ACC112 (cell line): ENCODE results near the gene A2M.

ENCODE experiments used
- H2AFZ ChIP-seq: fragments of 200-600 bp; sonication (generic); one replicate; pipeline ENCODE4 v1.6.0; 2017; ENCODE audit warnings: antibody characterized with exemption, low read length; ENCODE audit not compliant: unreplicated experiment
- H3K27ac ChIP-seq: fragments of 200-600 bp; sonication (generic); 2 replicates; pipeline ENCODE4 v1.5.1; 2014; ENCODE audit warnings: low read depth, mild to moderate bottlenecking, antibody characterized with exemption, low read length, moderate library complexity
- H3K27me3 ChIP-seq: fragments of 200-600 bp; sonication (generic); 2 replicates; pipeline ENCODE4 v1.6.1; 2014; ENCODE audit warnings: mild to moderate bottlenecking, antibody characterized with exemption, low read length, moderate library complexity, mixed read lengths; ENCODE audit not compliant: insufficient read depth
- H3K36me3 ChIP-seq: fragments of 200-600 bp; sonication (generic); 2 replicates; pipeline ENCODE4 v1.6.1; 2016; ENCODE audit warnings: mild to moderate bottlenecking, antibody characterized with exemption, low read length, moderate library complexity, mixed read lengths; ENCODE audit not compliant: insufficient read depth
- H3K4me1 ChIP-seq: fragments of 200-600 bp; sonication (generic); one replicate; pipeline ENCODE4 v1.6.1; 2016; ENCODE audit warnings: low read length, mixed read lengths; ENCODE audit not compliant: insufficient read depth, unreplicated experiment, control insufficient read depth
- H3K4me3 ChIP-seq: fragments of 200-600 bp; sonication (generic); 2 replicates; pipeline ENCODE4 v1.5.1; 2014; ENCODE audit warnings: mild to moderate bottlenecking, low read depth, low read length
- H3K79me2 ChIP-seq: fragments of 200-600 bp; sonication (generic); one replicate; pipeline ENCODE4 v1.6.0; 2016; ENCODE audit warnings: low read length; ENCODE audit not compliant: control insufficient read depth, unreplicated experiment, insufficient read depth

Gene A2M

DNA sequence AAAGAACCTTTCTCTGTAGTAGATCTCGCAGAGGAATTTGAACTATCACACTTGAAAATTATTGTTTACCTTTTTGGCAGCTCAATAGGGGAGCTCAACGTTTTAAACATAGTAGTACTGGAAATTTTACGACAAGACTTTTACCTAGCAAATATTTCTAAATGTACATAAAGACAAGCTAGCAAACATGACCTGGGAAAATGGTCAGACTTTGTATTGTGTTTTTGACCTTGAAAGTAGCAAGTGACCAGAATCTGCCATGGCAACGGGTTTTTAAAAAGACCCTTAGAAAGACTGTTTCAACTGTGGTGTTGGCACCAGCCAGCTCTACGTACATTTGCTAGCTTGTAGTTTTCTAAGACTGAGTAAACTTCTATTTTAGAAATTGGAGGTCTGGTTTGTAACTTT, 20.2 kb upstream of the A2M start:
- no peaks in the 10 kb centered on the region for H3K4me1 ChIP-seq
- H3K27ac ChIP-seq, result no peak overlapping the region
- no peak overlapping the region for H2AFZ ChIP-seq
- H3K4me3 ChIP-seq, result no peak overlapping the region
- no peaks in the 10 kb centered on the region; the same call in 1 of the 2 replicates for H3K27me3 ChIP-seq
- H3K79me2 ChIP-seq, result no peaks in the 10 kb centered on the region
- H3K36me3 ChIP-seq, result no peaks in the 10 kb centered on the region

DNA sequence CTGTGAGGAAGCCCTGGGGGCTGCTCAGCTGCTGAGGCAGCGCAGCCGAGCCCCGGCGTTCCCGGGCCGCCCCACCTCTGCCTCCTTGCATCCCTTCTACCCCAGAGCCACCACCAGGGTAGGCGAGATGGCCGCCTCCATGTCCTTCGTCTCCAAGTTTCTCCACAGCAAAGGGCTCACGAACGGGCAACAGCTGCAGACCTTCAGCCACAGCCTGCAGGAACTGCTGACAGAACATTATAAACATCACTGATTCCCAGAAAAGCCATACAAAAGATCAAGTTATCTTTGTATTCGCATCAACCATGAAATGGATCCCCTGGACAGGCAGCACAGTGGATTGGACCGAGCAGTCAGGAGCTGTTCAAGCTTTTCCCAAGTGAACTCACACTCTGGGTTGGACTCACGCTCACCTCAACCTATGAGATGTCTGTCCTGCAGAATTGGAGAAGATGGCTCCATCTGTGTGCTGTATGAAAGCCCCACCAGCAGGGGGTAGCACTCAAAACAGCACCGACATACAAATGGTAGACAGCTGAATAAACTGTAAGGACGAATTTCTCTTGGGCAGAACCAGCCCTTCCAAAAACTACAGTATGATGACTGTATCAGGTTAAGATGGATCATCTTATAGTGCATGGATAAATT, 19.4 kb upstream of the A2M start:
- Histone ChIP-seq H3K4me3 (no peak overlapping the region), H3K4me1 (no peaks in the 10 kb centered on the region), H3K36me3 (no peaks in the 10 kb centered on the region), H3K27me3 (no peaks in the 10 kb centered on the region; the same call in 1 of the 2 replicates), H2AFZ (no peak overlapping the region), H3K79me2 (no peaks in the 10 kb centered on the region), H3K27ac (no peak overlapping the region)

- Histone ChIP-seq H3K4me3 (no peak overlapping the region), H3K27ac (no peak overlapping the region), H3K79me2 (no peaks in the 10 kb centered on the region), H3K4me1 (no peaks in the 10 kb centered on the region), H3K36me3 (no peaks in the 10 kb centered on the region), H3K27me3 (no peaks in the 10 kb centered on the region; the same call in 1 of the 2 replicates), H2AFZ (no peak overlapping the region)
These were observed 17.6 kb upstream of the A2M start for GRCh38 chr12:9133216-9133916.

DNA sequence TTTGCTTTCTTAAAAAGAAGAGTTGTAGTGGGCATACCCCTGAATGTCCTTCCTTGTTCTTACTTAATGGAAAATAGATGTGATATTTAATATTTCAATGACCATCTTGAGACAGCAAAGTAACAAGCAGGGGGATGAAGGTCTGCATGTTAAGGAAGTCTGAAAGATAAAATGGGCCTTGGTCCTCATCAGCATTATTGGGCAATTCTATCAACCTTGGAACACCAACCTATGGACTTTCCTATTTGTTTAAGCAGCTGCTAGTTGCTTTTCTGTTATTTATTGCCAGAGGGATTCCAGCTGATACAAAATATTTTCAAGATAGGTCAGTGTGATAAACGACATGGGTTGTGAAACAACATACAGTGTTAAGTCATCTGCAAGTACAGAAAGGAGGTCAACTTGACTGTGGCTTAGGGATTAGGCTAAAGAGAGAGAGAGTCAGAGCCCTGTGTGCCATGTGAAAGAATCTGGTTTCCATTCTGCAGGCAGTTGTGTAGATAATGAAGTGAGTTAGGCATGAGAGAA, 16.4 kb upstream of the A2M start:
- H3K27me3 ChIP-seq, result no peaks in the 10 kb centered on the region; the same call in 1 of the 2 replicates
- no peaks in the 10 kb centered on the region for H3K36me3 ChIP-seq
- H2AFZ ChIP-seq, result no peak overlapping the region
- no peaks in the 10 kb centered on the region for H3K79me2 ChIP-seq
- no peaks in the 10 kb centered on the region for H3K4me1 ChIP-seq
- no peak overlapping the region for H3K27ac ChIP-seq
- no peak overlapping the region for H3K4me3 ChIP-seq

DNA sequence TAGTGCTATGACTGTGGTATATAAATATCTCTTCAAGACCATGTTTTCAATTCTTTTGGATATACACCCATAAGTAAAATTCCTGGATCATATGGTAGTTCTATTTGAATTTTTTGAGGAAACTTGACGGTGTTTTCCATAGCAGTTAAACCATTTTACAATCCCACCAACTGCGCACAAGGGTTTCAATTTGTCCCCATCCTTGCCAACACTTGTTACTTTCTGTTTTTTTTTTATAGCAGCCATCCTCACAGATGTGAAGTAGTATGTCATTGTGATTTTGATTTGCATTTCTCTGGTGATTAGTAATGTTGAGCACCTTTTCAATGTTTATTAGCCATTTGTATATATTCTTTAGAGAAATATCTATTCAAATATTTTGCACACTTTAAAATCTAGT, 14.5 kb upstream of the A2M start:
- Histone ChIP-seq H3K79me2 (no peaks in the 10 kb centered on the region), H3K4me1 (no peaks in the 10 kb centered on the region), H2AFZ (no peak overlapping the region), H3K27me3 (peaks cover 8% of the 10 kb centered on the region), H3K4me3 (no peak overlapping the region), H3K36me3 (no peaks in the 10 kb centered on the region), H3K27ac (no peak overlapping the region)

DNA sequence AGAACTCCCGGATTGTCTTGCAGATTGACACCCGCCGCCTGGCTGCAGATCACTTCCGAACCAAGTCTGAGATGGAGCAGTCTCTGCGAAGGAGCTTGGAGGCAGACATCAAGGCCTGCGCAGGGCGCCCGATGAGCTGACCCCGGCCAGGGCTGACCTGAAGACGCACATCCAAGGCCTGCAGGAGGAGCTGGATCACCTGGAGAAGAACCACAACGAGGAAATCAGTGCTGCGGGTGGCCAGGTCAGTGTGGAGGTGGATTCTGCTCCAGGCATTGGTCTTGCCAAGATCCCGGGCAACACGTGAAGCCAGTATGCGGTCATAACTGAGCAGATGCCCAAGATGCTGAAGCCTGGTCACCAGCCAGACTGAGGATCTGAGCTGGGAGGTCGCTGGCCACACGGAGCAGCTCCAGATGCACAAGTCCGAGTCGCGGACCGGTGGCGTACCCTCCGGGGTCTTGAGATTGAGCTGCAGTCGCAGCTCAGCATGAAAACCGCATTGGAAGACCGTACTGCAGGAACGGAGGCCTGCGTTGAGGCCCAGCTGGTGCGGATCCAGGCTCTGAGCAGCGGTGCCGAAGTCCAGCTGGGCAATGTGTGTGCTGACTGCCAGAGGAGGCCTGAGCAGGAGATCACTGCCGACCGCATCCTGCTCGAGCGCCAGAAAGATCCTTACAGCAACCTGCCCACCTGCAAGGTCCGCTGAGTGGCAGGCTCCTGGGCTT, 12.4 kb upstream of the A2M start:
- H3K27me3 ChIP-seq, result peaks cover 8% of the 10 kb centered on the region
- no peak overlapping the region for H3K4me3 ChIP-seq
- no peak overlapping the region for H3K27ac ChIP-seq
- no peaks in the 10 kb centered on the region for H3K79me2 ChIP-seq
- H2AFZ ChIP-seq, result no peak overlapping the region
- H3K4me1 ChIP-seq, result no peaks in the 10 kb centered on the region
- H3K36me3 ChIP-seq, result no peaks in the 10 kb centered on the region

DNA sequence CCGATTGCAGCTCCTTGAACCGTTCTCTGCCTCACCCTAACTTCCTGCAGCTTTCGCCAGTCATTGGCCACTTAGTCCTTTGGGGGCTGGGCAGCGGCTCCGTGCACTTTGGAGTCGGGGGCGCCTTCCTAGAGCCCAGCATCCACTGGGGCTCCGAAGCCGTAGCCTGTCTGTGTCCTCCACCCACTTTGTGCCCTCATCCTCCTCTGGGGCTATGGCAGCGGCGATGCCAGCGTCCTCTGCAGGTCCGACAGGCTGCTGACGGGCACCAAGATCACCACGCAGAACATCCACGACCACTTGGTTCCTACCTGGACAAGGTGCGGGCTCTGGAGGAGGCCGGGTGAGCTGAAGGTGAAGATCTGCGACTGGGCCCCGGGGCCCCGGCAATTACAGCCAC, 11.8 kb upstream of the A2M start:
- H3K27me3 ChIP-seq, result peaks cover 8% of the 10 kb centered on the region; the same call in 1 of the 2 replicates

DNA sequence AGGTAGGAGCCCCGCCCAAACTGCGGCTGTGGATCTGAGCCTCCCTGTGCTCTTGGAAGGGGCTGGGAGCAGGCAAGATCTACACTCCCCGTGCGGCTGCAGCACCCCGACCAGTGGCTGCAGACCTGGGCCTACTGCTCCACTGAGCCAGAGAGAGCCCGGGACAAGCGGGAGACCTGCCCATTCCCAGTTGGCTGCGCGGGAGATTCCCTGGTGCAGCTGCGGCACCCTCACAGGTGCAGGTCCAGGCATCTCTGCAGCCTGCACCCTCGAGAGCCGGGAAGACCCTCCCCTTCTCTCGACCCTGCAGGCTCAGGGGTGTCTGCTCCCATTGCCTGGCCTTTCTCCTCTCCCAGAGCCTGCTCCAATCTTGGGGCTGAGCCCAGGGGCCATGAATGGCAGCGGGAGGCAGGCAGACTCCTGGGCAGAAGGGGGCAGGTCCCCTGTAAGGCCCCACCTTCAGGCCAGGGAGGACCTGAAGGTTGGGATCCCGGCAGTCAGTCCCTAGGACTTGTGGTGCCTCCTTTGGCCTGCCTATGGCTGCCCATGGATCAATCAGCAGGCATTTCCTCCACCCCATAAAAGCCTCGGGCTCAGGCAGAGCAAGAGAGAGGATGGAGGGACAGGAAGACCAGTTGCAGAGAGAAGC, 8.8 kb upstream of the A2M start:
- H2AFZ ChIP-seq, result no peak overlapping the region
- no peaks in the 10 kb centered on the region for H3K36me3 ChIP-seq
- no peak overlapping the region for H3K4me3 ChIP-seq
- no peaks in the 10 kb centered on the region for H3K79me2 ChIP-seq
- no peak overlapping the region for H3K27ac ChIP-seq
- no peaks in the 10 kb centered on the region for H3K4me1 ChIP-seq
- peaks cover 13% of the 10 kb centered on the region; the same call in 1 of the 2 replicates for H3K27me3 ChIP-seq

More for the DNA sequence above, 11.8 kb upstream of the A2M start:
- Histone ChIP-seq H2AFZ (no peak overlapping the region), H3K79me2 (no peaks in the 10 kb centered on the region), H3K36me3 (no peaks in the 10 kb centered on the region), H3K4me3 (no peak overlapping the region), H3K27ac (no peak overlapping the region), H3K4me1 (no peaks in the 10 kb centered on the region)

- no peaks in the 10 kb centered on the region for H3K36me3 ChIP-seq
- H3K27ac ChIP-seq, result no peak overlapping the region
- H3K79me2 ChIP-seq, result no peaks in the 10 kb centered on the region
- peaks cover 17% of the 10 kb centered on the region; the same call in 1 of the 2 replicates for H3K27me3 ChIP-seq
- no peak overlapping the region for H2AFZ ChIP-seq
- H3K4me3 ChIP-seq, result peak overlapping the region; percentile 20; the same call in 1 of the 2 replicates
- H3K4me1 ChIP-seq, result no peaks in the 10 kb centered on the region
These were observed 8.2 kb upstream of the A2M start for GRCh38 chr12:9123781-9124382.

DNA sequence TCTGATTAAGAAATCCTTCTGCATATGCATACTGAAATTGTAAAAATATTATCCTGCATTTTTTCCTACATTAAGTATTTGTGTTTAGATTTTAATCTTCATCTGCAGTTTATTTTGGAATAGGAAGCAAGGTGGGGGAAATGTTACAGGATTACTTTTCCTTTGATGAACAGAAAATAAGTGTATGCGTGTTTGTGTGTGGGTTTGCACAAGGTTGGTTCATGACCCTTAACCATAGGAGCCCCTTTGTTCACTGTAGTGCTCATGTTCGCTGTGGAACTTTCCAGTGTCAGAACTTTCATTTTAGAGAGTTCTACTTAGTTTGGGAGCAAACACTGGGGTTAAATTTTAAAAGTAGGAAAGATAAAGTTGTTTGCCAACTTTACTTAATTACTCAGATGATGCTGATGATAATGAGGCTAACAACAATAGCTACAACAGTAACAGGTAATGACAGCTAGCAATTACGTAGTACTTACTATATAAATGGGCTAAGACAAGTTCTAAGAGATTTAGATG, 6.4 kb upstream of the A2M start:
- no peaks in the 10 kb centered on the region for H3K79me2 ChIP-seq
- no peaks in the 10 kb centered on the region for H3K4me1 ChIP-seq
- H3K27me3 ChIP-seq, result peaks cover 17% of the 10 kb centered on the region; the same call in 1 of the 2 replicates
- no peak overlapping the region for H2AFZ ChIP-seq
- no peaks in the 10 kb centered on the region for H3K36me3 ChIP-seq
- no peak overlapping the region for H3K4me3 ChIP-seq
- H3K27ac ChIP-seq, result no peak overlapping the region
